ENCODE measurements around the gene IL20RA.
"Not testable (repeated sequence)": the region's sequence is repeated elsewhere in the genome, so short reads cannot be mapped to it uniquely, and the experiment has no call there.

Gene IL20RA

GRCh38 chr6:136967876-136968752 is 76.7 kb downstream of the IL20RA start:
- DNase-seq, result peak; percentile 46

- no peak for DNase-seq
Measured at GRCh38 chr6:136964398-136964797, 80.4 kb downstream of the IL20RA start.

DNA sequence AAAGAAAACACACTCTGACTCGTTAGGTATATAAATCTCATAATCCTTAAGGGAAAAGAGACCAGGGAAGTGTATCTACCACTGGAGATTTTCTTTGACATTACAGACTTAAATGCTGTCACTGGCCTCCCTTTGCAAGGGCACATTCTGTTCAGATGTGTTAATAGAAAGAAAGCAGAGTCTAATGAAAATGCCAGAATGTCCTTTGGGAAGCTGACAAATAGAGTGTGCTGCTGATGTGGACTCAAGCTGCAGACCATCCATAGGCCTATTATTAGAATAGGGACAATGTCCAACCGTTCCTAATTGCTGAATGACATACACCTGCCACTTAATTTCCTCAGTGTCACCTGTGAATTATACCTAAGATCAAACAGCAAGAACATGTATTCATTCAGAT is 81.5 kb downstream of the IL20RA start:
- no peak for DNase-seq

- DNase-seq, result no peak
Measured at GRCh38 chr6:136962661-136963060, 82.1 kb downstream of the IL20RA start.

GRCh38 chr6:136961848-136962247 is 82.9 kb downstream of the IL20RA start:
- DNase-seq, result no peak

DNA sequence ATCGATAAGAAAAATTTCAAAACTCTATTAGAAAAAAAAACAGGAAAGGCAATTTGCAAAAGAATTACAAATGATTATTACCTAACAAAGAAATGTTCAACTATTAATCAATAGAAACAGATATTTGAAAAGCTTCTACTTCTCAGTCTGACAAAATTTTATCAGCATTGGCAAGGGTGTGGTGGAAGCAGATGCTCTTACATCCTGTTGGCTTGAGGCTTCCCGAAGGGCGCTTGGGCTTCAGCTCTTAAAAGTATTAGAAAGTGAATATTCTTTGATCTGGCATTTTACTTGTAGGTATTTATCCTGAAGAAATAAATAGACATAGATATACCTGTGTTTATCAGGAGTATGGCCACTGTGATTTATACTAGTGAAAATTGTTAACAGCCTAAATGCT is 84.0 kb downstream of the IL20RA start:
- no peak for DNase-seq

GRCh38 chr6:136959935-136960334 is 84.8 kb downstream of the IL20RA start:
- not testable (repeated sequence) for DNase-seq

GRCh38 chr6:136959471-136959891 is 85.3 kb downstream of the IL20RA start:
- DNase-seq, result no peak

- DNase-seq, result no peak
Measured at GRCh38 chr6:136958168-136958567, 86.6 kb downstream of the IL20RA start.

DNA sequence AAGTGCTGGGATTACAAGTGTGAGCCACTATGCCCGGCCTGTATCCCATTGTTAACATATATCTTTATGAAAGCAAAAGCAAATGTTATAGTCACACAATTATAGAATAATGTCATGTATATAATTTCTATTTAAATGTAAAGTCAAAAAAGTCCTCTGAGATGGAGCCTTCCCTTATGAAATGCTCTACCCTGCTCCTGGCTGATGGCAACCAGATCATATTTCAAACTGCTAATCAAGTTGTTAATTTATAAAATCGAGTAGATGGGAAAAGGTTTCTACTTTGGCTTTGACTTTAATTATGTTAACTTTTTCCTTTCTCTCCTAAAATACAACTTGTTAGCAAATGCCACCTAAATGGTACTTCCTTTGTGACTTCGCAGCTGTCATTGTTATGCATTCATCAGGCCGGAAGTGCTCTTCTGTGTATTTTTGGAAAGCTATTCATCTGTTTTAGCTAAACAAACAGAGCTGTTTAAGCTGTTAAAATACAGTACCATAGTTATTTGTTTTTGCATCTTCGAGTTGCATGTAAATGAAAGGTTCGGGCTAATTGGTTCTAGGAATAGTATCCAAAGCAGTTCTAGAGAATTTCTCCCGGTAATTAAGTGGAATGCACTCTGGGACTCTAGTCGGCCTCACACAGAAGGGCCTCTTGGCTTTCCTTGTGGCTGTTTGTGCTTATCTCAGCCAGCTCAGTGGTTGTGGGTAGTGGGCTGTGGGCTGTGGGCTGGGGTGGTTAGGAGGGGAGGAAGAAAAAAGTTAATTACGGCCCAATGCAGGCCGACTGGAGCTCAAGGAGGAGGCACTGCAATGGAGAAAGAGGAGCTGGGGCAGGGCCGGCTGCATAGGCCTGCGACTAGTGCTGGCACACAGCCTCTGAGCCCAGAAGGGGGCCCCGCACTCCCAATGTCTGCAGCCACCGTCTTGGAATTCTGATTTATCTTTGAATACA is 87.9 kb downstream of the IL20RA start:
- DNase-seq, result no peak

DNA sequence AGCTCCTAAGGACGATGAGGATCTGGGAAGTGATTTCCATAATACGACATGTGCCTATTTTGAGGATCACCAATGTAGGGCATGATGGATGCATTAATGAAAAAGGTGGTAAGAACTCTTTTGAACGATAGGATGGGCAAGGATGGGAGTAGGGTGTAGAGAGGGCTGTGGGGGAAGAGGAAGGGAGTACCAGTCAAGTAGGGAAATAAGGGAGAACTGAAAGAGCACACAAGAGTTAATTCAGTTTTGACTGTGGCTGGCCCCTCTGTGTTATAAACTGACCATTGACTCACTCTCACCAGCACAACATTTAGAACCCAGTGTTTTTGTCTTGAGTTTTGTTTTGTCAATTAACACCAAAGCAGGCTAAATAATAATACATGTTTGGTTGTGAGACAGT is 89.6 kb downstream of the IL20RA start:
- DNase-seq, result no peak

DNA sequence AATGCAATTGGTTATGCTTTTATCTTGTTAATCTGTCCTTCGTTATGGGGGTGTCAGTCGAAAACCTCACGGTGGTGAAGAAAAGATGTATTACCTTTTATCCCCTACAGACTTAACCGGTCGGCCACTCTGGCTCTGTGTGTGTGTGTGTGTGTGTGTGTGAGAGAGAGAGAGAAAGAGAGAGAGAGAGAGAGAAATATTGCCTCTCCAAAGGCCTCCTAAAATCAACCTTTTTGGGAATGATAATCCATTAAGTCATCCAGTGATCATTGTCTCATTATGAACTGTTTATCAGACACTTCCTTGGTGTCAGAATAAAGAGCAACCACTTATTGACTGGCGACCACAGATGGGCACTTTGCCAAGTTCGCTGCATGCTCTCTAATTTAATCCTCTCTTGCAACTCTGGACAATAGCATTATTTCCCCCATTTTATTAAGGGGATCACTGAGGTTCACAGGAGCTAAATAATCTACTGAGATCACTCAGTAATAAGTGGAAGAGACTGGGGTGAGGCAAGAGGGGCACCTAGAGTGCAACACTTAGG is 92.0 kb downstream of the IL20RA start:
- DNase-seq, result no peak

GRCh38 chr6:136950436-136951126 is 94.2 kb downstream of the IL20RA start:
- DNase-seq, result no peak
